Middle frontal gyrus (tissue), 1 donor: ENCODE data around the gene GZMM.
A peak's percentile ranks its signal among the peaks of the same experiment; 100 is the strongest.
"Not testable (repeated sequence)": the region's sequence is repeated elsewhere in the genome, so short reads cannot be mapped to it uniquely, and the experiment has no call there.

Experiments used
- DNase-seq: peaks from one replicate; pipeline ENCODE4 v3.0.0-alpha.2; 2015; ENCODE audit warnings: low spot score; ENCODE audit errors: extremely low spot score

Gene GZMM

DNA sequence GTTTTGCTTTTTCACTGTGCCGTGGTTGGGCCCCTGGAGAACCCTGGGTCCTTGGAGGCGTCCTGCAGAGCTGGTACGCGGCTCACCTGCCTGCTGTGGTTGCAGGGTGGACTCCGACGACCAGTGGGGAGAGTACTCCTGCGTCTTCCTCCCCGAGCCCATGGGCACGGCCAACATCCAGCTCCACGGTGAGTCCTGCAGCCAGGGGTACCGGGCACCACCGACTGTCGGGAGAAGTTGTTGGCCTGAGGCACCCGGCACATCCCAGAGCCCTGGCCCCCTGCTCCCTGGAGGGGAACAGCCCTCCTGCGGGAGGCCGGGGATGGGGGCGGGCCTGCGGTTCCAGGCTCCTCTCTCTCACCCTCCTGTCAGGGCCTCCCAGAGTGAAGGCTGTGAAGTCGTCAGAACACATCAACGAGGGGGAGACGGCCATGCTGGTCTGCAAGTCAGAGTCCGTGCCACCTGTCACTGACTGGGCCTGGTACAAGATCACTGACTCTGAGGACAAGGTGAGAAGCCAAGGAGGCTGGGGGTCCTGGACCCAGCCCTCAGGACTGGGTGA is 36.5 kb downstream of the GZMM start:
- no peak for DNase-seq

DNA sequence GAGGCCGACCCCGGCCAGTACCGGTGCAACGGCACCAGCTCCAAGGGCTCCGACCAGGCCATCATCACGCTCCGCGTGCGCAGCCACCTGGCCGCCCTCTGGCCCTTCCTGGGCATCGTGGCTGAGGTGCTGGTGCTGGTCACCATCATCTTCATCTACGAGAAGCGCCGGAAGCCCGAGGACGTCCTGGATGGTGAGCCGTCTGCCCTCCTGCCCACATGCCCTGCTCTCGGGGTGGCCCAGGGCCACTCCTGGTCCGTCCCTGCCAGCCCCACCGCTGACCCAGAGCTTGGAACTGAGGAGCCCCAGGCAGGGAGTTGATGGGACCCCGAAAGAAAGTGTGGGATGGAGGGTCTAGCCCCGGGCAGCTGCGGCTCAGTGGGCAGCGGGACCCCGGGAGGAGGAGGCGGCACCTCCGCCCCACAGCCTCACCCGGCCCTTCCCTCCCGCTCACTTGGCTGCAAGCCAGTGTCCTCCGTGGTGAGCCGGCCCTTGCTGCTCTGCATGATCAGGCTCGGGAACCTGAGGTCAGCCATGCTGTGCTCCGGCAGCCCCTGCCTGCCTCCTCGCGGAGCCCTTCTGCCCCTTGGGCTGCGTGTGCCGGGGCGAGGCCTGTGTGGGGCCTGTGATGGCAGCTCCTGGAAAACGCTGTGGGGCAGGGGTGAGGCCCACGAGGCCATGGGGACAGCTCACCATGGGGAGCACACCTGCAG is 37.7 kb downstream of the GZMM start:
- DNase-seq: no peak

DNA sequence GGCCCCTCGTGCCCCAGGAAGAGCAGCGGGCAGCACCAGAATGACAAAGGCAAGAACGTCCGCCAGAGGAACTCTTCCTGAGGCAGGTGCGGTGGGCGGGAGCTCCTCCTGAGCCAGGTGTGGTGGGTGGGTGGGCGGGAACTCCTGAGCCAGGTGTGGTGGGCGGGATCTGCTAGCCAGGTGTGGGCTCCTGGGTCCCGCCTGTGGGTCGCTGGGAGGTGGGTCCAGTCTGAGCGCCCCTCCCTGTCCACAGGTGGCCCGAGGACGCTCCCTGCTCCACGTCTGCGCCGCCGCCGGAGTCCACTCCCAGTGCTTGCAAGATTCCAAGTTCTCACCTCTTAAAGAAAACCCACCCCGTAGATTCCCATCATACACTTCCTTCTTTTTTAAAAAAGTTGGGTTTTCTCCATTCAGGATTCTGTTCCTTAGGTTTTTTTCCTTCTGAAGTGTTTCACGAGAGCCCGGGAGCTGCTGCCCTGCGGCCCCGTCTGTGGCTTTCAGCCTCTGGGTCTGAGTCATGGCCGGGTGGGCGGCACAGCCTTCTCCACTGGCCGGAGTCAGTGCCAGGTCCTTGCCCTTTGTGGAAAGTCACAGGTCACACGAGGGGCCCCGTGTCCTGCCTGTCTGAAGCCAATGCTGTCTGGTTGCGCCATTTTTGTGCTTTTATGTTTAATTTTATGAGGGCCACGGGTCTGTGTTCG is 38.8 kb downstream of the GZMM start:
- DNase-seq: no peak

DNA sequence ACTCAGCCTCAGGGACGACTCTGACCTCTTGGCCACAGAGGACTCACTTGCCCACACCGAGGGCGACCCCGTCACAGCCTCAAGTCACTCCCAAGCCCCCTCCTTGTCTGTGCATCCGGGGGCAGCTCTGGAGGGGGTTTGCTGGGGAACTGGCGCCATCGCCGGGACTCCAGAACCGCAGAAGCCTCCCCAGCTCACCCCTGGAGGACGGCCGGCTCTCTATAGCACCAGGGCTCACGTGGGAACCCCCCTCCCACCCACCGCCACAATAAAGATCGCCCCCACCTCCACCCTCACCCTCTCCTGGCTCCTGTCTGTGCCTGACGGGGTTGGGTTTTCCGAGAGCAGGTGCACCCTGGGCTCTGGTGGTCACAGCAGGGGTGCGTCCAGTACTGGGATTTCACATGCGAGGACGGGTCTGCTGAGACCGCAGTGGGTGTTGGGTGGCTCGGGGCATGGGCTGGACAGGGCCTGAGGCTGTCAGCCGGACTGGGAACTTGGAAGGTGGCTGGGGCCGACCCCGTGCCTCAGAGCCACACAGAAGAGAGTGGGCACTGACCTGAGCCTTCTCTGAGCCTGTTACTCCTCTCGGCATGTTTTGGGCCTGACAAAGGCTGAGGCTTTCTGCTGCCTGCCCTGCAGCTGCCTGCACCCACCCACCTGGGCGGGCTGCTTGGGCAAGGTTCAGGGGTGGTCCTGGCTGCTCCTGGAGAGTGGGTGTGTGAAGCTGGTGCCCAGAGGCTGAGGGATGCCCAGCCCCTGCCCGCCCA is 39.5 kb downstream of the GZMM start:
- DNase-seq: no peak

DNA sequence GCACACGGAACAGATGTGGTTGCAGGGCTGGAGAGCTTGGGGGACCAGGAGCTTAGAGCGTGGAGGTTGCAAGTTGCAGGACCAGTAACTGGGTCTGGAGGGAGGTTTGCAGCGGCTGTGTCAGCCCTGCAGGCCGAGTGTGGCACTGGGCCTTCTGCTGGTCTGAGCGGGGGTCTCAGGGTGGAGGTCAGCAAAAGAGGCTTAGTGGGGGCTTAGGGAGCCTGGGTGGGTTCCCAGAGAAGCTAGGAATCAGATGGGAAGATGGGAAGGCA is 40.1 kb downstream of the GZMM start:
- DNase-seq: no peak

DNA sequence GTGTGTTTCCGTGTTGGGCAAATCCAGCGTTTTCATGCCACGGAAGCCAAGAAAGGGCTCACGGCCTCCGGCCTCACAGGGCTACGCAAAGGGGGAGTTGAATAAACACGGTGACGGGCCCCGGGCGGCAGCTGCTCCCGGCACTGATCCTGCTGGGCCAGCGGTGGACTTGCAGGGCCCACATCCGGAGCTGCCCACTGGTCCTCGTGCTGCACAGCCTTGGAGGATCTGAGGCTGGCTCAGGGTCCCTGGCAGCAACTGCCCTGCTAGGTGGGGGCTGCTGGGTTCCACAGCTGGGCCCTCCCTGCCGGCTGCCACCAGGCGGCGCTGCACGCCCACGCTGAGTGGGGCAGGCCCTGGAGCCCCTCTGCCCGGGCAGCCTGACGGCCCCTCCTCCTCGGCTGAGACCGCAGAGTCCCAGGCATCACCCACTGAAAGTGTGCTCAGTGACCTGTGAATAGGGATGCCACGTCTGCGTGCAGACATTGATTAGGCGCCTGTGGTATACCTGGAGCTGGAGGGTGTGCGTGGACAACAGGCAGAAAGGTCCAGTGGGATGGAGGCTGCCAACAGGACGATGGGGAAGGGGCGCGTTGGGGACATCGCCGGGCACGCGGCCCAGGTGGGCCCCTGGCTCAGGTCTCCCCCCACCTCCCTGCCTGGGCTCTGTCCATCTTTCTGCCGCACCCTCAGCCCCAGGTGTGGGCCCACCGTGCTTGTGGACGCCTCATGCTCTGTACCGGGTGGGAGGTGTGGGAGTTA is 40.6 kb downstream of the GZMM start:
- DNase-seq: no peak

DNA sequence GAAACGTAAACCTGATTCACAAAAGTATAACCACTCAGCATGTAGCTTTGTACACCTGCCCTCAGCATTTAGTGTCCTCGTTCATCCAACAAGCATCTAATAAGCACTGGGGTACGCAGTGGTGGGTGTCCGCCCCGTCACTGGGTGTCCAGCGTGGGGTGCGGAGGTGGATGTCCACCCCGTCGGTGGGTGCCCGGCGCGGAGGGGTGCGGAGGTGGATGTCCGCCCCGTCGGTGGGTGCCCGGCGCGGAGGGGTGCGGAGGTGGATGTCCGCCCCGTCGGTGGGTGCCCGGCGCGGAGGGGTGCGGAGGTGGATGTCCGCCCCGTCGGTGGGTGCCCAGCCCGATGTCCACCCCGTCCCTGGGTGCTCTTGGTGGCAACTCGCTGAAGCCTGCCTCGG is 41.3 kb downstream of the GZMM start:
- DNase-seq: not testable (repeated sequence)

DNA sequence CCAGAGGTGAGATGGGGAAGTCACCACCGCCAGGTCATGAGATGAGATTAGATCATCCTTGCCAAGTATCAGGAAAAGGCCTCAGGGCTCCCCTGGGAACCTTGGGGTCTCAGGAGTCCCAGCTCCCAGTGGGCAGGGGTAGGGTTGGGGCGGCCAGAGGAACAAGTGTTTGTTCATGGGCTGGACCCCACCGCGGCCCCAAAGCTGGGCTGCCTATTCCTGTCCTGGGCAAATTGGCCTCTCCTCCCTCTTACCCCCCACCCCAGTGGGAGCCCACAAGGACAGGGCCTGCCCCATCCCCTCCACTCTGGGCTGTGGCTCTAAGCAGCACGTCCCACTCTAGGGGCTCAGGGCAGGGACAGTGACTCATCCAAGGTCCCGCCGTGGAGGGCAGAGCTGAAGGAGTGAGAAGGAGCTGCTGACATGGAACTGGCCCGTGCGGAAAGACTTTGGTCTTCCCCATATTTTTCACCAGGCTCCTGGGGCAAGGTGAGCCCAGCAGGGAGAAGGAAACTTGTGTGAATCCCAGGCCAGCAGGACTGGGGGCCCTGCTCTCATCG is 41.8 kb downstream of the GZMM start:
- DNase-seq: no peak

DNA sequence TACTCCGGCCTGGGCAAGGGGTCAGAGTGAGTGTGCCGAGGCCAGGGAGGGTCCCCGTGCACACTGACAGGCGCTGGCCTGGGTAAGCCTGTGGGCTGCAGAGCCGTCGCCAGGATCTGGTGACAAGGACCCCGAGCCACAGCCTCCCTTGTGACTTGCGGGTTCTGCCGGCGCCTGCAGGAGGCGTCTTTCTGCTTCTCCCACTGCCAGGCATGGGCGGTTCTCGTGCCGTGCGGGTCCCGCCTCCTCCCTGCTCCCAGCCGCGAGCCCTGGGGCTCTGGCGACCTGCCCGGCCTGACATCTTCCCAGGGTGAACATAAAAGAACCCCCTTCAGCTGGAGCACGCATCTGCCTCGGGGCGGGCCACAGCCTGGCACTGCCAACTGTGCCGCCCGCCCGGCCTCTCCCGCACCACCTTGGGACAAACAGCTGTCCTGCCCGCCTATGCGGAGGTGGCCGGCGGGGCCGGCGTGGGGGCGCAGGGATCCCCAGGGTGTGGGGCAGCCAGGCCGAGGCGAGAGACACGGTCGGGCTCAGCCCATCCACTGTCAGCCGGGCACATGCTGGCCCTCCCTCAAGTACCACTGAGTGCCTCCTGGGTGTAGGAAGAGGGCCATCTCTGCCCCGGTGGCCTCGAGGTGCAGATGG is 44.4 kb downstream of the GZMM start:
- peak; percentile 78 for DNase-seq

DNA sequence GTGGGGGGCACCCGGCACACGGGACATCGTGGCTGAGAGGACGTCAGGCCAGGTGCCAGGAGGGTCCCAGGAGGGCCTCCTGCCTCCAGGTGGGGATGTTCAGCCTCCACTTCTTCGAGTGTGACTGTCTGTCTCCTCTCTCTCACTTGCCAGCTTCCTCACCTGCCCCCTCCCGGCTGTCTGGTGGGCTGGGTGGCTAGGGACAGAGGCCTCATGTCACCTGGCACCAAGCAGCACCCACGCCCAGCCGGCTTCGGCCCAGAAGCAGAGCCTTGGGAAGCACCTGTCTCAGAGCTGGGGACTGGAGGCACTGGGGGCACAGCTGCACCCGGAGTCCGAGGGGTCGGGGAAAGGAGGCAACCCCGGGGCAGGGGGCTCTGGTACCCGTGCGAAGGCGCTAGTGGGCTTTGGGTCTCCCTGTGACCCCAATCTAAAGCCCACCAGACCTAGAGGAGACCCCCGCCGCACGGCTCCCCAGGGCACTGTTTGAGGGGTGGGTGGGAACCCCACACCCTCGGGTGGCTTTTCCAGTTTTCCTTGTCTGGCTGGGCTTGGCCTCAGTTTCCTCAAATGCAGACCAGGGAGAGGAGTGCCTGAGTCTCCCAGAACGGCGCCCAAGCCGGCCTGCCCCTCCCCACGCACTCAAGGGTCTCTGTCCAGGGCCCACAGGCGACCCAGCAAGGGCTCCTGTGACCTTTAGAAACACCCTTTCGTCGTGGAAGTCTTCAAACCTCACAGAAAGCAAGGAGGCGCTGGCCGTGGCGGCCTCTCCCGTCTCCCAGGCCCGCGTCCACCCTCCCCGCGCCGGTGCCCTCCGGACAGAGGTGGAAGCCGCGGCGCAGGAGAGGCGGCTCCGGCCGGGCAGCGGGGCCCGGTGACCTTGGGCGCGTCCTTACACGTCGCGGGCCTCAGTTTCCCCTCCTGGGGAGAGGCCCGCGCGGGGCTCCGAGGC is 45.2 kb downstream of the GZMM start:
- DNase-seq: no peak

DNA sequence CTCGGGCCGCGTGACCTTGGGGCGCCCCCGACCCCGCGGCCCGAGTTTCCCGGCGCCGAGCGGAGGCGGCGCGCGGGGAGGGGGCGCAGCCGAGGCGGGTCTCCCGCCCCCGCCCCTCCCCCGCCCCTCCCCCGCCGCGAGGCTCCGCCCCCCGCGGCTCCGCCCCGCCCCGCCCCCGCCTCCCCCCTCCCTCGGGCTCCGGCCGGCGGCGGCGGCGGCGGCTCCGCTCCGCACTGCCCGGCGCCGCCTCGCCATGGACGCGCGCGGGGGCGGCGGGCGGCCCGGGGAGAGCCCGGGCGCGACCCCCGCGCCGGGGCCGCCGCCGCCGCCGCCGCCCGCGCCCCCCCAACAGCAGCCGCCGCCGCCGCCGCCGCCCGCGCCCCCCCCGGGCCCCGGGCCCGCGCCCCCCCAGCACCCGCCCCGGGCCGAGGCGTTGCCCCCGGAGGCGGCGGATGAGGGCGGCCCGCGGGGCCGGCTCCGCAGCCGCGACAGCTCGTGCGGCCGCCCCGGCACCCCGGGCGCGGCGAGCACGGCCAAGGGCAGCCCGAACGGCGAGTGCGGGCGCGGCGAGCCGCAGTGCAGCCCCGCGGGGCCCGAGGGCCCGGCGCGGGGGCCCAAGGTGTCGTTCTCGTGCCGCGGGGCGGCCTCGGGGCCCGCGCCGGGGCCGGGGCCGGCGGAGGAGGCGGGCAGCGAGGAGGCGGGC is 46.0 kb downstream of the GZMM start, which contains the start of gene HCN2:
Gene HCN2 (plus strand): TSS at position 189 of the 703 bp plus-strand sequence. CDS start 65 bp downstream, at position 254.
- no peak for DNase-seq

DNA sequence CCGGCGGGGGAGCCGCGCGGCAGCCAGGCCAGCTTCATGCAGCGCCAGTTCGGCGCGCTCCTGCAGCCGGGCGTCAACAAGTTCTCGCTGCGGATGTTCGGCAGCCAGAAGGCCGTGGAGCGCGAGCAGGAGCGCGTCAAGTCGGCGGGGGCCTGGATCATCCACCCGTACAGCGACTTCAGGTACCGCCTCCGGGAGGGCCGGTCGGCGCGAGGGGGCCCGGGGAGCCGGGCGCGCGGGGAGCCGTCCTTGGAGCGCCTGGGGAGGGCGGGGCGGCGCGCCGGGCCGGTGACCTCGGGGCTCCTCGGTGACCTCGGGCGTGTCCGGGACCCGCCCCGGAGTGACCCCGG is 46.5 kb downstream of the GZMM start:
- no peak for DNase-seq

DNA sequence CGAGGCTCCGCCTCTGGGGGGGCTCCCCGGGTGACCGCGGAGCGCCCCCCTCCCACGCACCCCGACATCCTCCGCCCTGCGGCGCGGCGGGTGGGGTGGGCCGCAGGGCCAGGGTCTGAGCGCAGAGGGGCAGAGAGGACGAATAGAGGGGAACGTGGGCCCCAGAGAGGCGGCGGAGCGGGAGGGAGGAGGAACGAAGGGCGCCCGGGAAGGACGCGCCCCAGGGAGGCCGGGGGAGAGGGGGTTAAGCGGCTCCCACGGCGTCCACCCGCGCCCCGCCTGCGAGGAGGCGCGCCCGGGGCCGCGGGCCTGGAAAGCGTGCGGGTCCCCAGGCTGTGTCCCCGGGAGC is 46.9 kb downstream of the GZMM start:
- no peak for DNase-seq

DNA sequence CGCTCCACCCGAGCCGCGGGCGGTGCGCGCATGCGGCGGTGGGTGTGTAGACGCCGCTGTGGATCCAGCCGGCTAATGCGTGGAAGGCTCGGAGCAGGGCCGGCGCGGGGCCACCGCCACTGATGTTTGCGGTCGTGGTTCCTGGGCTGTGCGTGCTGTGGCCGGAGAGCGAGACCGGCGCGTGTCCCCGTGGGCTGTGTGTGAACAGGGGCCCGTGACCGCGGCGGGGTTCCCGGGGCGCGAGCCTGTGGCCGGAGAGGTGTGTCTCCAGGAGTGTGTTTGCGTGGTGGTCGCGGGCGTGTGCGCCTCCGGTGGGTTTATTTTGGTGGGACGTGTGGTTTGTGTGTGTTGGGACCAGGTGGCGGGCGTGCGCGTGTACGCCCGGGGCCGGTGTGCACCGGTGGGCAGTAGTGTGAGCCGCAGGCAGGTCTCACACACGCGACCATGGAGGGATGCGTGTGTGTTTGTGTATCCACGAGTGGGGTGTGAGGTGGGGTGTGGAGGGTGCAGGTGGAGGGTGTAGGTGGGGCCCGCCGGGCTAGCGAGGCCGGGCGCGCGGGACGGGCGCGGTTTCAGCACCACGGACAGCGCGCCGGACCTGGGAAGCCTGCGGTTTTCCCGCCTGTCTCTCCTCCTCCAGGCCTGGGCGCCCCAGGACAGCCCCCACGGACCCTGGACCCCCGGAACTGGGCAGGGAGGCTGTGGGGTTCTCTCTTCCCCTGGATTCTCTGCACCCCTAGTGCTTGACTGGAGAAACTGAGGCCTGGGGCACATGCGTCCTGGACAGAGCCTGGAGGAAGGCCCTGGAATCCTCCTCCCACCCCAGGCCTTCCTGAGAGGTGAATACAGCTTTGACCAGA is 47.5 kb downstream of the GZMM start:
- DNase-seq: no peak

DNA sequence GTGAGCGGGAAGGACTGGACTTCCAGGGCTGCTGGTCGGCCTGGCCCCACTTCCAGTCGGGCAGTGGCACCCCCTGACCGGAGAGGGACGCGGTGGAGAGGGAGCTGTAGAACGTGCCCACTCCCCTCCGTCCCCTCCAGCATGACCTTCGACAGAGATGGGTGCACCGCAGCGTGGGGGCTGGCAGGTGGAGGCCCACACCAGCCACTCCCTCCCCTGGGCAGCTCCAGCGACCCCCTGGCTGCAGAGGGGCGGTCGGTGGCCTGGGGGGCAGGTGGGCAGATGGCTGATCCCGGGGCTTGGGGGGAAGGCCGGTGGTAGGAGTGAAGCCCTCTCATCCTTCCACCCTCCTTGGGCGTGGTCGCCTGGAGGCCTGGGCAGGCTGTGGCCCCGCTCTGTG is 48.2 kb downstream of the GZMM start:
- DNase-seq: no peak

DNA sequence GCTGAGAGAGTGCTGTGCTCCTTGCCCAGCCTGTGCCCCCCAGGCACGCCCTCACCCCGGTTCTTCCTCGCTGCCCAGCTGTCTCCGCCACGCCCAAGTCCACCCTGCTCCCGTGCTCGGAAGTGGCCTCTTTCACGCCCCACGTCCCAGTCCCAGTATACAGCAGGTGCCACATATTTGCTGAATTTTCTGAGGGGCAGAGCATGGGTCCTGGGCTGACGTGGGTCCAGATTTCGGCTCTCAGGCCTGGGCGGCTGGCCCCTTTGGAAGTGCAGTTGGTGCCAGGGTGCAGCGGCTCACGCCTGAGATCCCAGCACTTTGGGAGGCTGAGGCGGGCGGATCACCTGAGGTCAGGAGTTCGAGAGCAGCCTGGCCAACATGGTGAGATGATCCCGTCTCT is 49.2 kb downstream of the GZMM start:
- no peak for DNase-seq

DNA sequence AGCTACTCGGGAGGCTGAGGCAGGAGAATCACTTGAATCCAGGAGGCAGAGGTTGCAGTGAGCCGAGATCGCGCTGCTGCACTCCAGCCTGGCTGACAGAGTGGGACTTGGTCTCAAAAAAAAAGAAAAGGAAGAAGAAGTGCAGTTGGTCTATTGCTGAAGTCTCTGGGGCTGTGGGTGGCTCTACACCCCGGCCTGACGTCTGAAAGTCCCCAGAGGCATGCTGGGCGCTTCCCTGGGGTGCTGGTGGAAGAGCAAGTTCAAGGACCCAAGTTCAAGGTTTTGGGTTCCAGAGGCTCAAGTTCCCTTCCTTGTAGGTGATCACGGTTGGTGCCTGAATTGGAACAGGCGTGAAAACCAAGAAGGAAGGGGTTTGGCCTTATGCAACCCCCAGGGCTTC is 49.7 kb downstream of the GZMM start:
- no peak for DNase-seq

DNA sequence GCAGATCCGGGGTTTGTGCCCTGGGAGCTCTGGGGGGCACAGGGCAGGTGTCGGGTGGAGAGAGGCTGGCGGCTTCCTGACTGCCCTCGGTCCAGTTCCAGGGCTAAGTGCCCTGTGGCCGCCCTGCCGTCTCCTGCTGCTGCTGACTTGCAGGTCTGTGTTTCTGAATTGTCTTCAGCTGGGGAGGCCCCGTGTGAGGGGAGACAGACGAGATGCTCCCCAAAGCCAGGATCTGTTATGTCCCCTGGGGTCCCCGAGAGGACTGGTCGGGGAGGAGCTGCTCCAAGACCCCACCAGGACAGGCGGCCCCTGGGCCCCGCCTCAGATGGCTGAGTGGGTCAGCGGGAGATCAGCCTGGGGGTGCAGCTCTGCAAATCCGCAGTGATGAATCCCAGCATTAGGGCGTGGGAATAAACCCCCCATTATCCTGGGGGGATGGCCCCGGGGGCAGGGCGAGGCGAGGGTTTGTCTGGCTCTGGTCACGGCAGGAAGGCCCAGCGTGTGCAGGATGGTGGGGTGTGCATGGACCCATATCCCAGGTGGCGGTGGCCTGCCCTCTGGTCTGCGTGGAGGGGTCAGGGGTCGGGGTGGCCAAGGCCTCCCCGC is 50.5 kb downstream of the GZMM start:
- DNase-seq: no peak
